Raji (cell line): ENCODE results near the gene RFX3.

Experiments used
- POLR2A ChIP-seq: IDR thresholded peaks from 2 replicates; pipeline ENCODE4 v1.6.1; 2011; ENCODE audit warnings: low read depth, low read length, control low read depth; ENCODE audit not compliant: insufficient read depth

RFX3 gene

DNA sequence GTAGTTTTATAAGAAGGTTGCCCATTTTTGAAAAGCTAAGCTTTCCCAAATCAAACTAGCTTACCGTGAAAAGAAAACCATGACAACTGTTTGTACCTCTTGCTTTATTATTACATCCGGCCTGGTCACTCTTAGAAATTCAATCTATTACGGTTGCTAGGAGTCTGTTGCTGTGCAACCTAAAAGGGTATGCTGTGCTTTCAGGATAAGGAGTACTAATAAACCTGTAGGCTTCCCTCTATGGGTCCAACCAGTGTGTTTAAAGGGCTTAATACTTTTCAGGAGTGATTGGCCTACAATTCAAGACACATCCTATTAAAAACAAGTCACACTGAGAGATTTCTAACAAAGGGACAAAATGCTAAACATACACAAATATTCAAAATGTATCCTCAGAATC is 27.1 kb downstream of the RFX3 start:
- no peak for TF ChIP-seq POLR2A

GRCh38 chr9:3497857-3498256 is 27.9 kb downstream of the RFX3 start:
- TF ChIP-seq POLR2A: no peak

DNA sequence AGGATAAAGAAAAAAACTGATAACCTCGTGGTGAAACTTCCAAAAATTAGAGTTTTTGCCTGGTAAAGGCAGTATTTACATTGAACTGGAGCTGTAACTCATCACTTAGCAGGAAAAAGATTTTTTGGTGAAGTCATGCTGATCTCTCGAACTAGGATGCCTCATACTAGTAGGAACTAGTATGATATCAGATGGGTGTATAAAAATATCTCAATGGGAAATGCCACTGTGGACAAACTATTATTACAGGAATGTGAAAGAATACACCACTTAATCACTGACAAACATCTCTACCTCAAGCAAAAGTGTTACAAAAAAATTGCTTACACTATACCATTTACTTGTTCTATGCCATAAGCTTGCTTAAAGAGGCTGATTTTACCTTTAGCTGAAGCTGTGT is 28.4 kb downstream of the RFX3 start:
- no peak for TF ChIP-seq POLR2A

GRCh38 chr9:3495855-3496254 is 29.9 kb downstream of the RFX3 start:
- no peak for TF ChIP-seq POLR2A

DNA sequence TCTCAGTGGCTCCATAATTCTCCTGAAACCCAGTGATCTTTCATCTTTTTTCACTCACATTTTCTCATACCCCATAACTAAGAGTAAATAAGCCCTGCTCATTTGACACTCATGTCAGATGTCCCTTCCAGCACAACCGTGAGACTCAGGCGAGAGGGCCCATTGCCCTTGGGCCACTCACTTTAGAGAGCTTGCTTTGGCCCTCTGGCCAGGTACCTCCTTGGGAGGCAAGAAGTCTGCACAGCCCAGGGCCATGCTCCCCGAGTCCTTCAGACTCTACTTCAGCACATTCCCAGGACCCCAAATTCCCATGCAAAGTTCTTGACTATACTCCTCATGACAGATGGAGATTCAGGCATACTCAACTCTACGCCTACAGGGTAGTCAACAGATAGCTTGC is 33.6 kb downstream of the RFX3 start:
- no peak for TF ChIP-seq POLR2A

DNA sequence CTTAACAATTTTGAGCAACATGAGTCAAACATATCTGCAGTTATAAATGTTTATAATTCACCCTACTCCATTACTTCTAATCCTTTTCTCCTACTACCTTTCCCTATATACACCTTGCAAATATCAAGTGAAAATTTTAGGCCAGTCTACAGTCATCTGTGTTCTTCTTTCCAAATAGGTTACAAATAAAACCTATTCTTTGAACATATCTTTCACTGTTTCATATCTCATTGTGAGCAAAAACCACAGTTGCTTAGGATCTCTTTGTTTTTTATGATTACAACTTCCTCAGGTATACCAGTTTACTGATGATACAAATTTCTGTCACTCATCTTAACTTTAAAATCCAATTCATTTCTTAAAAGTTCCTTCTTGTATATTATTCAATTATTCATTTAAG is 34.4 kb downstream of the RFX3 start:
- TF ChIP-seq POLR2A: no peak

DNA sequence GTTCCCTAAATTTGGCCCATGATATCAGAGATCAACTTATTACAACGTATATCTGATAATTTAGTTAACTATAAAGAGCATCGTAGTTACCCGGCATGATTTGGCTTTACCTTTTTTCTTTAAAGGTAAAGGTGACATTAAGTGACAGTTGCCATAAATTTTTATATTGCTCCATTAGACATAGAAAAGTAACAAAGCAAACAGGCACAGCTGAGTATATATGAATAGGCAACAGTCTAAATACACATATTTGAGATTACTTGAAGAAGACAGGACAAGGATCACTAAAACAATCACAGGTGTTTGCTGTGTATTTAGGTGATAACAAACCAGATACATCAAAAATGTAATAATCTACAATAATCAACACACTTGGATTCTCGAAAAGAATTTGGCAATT is 34.8 kb downstream of the RFX3 start:
- no peak for TF ChIP-seq POLR2A

DNA sequence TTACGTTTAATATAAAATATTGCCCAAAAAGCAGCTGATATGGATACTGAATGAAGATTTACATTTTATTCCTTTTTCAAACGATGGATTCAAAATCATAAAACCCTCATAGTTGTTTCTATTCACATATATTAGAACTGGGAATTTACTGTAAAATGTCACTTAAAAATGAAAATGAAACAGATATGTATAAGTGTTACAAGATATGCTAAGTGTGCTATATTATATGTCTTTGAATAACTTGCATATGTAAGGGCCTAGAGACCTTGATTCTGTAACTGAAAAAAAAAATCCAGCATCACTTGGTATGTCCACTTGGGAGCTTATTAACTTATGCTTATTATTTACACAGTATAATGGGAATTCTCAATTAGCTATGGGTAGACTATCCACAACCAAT is 43.2 kb downstream of the RFX3 start:
- no peak for TF ChIP-seq POLR2A

DNA sequence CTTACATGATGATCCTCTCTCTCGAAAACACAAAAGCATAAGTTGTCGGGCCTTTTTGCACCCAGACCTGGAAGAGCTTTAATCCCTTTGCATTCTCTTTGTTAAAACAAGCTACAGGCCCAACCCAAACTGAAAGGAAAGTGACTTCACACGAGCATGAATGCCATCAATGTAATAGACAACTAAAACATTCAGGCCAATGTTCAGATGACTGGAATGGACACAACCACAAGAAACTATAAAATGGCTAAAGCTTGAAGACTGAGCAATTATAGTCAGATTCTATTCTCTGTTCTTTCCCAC is 45.5 kb downstream of the RFX3 start:
- no peak for TF ChIP-seq POLR2A

- no peak for TF ChIP-seq POLR2A
Measured at GRCh38 chr9:3479514-3480352, 46.1 kb downstream of the RFX3 start.

DNA sequence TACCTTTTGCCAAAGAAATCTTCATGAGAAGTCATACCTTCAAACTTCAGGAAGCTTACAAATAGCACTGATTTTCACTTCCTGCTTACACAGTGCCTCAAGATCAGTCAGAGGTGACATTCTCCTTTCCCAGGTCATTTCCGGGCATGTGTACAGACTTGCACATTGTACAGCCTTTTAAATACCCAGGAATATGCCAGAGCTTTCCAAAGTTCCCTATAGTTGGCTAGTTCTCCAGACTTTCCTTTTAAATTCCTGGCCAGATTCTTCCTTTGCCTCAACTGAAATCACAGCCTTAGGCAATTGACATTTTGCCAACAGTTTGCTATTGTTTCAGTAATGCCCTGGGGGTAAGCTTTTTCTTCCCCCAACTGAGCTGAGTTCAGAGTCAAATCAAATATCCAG is 47.2 kb downstream of the RFX3 start:
- TF ChIP-seq POLR2A: no peak

GRCh38 chr9:3477236-3477834 is 48.5 kb downstream of the RFX3 start:
- no peak for TF ChIP-seq POLR2A

- no peak for TF ChIP-seq POLR2A
Measured at GRCh38 chr9:3475300-3476020, 50.3 kb downstream of the RFX3 start.

GRCh38 chr9:3474821-3475220 is 51.0 kb downstream of the RFX3 start:
- TF ChIP-seq POLR2A: no peak

- no peak for TF ChIP-seq POLR2A
Measured at GRCh38 chr9:3473405-3473804, 52.4 kb downstream of the RFX3 start.

DNA sequence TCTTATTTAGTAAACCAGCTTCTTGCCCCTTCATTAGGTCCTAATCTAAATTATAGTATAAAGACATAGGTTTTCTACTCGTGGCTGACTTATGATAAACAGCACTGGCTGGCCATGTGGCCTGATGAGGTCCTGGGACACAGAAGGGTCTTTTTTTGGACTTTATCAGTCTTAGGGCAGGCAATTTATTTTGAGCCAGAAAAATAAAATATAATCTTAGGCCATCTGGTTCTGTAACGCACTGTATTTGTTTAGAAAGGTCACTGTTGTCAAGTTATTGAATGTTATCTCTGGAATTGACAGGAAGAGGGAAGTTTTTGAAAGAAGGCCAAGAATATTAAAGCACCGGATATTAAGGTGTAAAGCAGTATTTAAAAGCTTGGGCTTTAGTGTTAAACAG is 53.9 kb downstream of the RFX3 start:
- no peak for TF ChIP-seq POLR2A
